OCI-LY7 (cell line): ENCODE results near the gene IFNB1. TPM values are rescaled to one million over a fixed set of nuclear protein-coding genes. Genes with fewer than 3 reads are reported as not detected.

Experiments used
- BruUV-seq: library from RNA; stranded (reverse); fragments of 400-500 nt; replicated peaks from 2 replicates; lab custom pipeline; 2021; lab: Mats Ljungman, UMichigan
- CTCF ChIA-PET: fragments of 300-600 bp; sonication (Branson Sonifier 250); formaldehyde crosslinking; loops from one replicate; lab custom pipeline; 2022; ENCODE audit warnings: antibody characterized with exemption; ENCODE audit not compliant: unreplicated experiment; lab: Charles Lee
- POLR2A ChIA-PET: fragments of 300-600 bp; sonication (Branson Sonifier 250); formaldehyde crosslinking; loops from one replicate; lab custom pipeline; 2022; ENCODE audit warnings: antibody characterized with exemption; lab: Charles Lee
- DNase-seq: peaks from one replicate; pipeline ENCODE4 v3.0.0-alpha.2; 2015; ENCODE audit warnings: low spot score
- H2AFZ ChIP-seq: fragments of 200-600 bp; sonication (generic), shearing (Covaris generic); 2 replicates; pipeline ENCODE4 v1.6.1; 2014; ENCODE audit warnings: mild to moderate bottlenecking, antibody characterized with exemption, low read length, moderate library complexity
- H3K27ac ChIP-seq: fragments of 200-600 bp; sonication (generic); 2 replicates; pipeline ENCODE4 v1.5.1; 2014; ENCODE audit warnings: mixed run types, low read depth, mild to moderate bottlenecking, moderate library complexity, low read length, inconsistent platforms; ENCODE audit not compliant: poor library complexity, severe bottlenecking
- H3K36me3 ChIP-seq: fragments of 200-600 bp; sonication (generic); 2 replicates; pipeline ENCODE4 v1.6.1; 2014; ENCODE audit warnings: mild to moderate bottlenecking, antibody characterized with exemption, low read length, moderate library complexity, mixed read lengths; ENCODE audit not compliant: insufficient read depth
- H3K4me1 ChIP-seq: fragments of 200-600 bp; sonication (generic); 2 replicates; pipeline ENCODE4 v1.5.1; 2014; ENCODE audit warnings: mild to moderate bottlenecking, low read length; ENCODE audit not compliant: insufficient read depth, poor library complexity, severe bottlenecking
- H3K4me2 ChIP-seq: fragments of 200-600 bp; sonication (generic); 2 replicates; pipeline ENCODE4 v1.6.1; 2014; ENCODE audit warnings: mild to moderate bottlenecking, low read length
- H3K4me3 ChIP-seq: fragments of 200-600 bp; sonication (generic); 2 replicates; pipeline ENCODE4 v1.5.1; 2014; ENCODE audit warnings: mild to moderate bottlenecking, low read depth, low read length; ENCODE audit not compliant: poor library complexity, severe bottlenecking
- H3K79me2 ChIP-seq: fragments of 200-600 bp; sonication (generic); 2 replicates; pipeline ENCODE4 v1.6.1; 2016; ENCODE audit warnings: low read depth, mild to moderate bottlenecking, low read length, moderate library complexity, mixed read lengths; ENCODE audit not compliant: insufficient read depth
- H3K9me2 ChIP-seq: fragments of 200-600 bp; sonication (generic); 2 replicates; pipeline ENCODE4 v1.6.1; 2016; ENCODE audit warnings: mild to moderate bottlenecking, low read length, mixed read lengths; ENCODE audit not compliant: insufficient read depth
- H3K9me3 ChIP-seq: fragments of 200-600 bp; sonication (generic); 2 replicates; pipeline ENCODE4 v1.6.1; 2014; ENCODE audit warnings: mild to moderate bottlenecking, mixed run types, low read length, mixed read lengths
- H4K20me1 ChIP-seq: fragments of 200-600 bp; sonication (generic); 2 replicates; pipeline ENCODE4 v1.6.1; 2014; ENCODE audit warnings: mild to moderate bottlenecking, antibody characterized with exemption, low read length, moderate library complexity, mixed read lengths; ENCODE audit not compliant: insufficient read depth
- EZH2phosphoT487 ChIP-seq: fragments of 200-600 bp; sonication (generic); IDR thresholded peaks from 2 replicates; pipeline ENCODE4 v1.6.1; 2018; ENCODE audit warnings: low read depth, borderline replicate concordance, mild to moderate bottlenecking, mixed run types, antibody characterized with exemption, low read length, moderate library complexity, mixed read lengths
- intact Hi-C: fragments of 100-400 bp; cut with micrococcal nuclease; formaldehyde crosslinking; loops from one replicate; pipeline ENCODE4 v1.10.0; 2022; ENCODE audit not compliant: unreplicated experiment
- total RNA-seq, 2 experiments: library from RNA; depleted of rRNA in 1 of 2; stranded (reverse); fragments of >200 nt in 1 of 2; shearing (Covaris generic) in 1 of 2; gene quantifications; 2 replicates each; pipeline ENCODE4 v1.2.3, GENCODE V29; 2014 to 2022
- TF ChIP-seq, protein P1 (sequence below): fragments of 200-600 bp; sonication (generic); conservative IDR thresholded peaks from 2 replicates; pipeline ENCODE4 v1.5.1; 2014; ENCODE audit warnings: mild to moderate bottlenecking, antibody characterized with exemption, low read length, moderate library complexity, mixed read lengths

The IFNB1 gene
- total RNA-seq, 2 experiments from 2014 or later = not detected

- Histone ChIP-seq H3K9me3 (no peaks in the 10 kb centered on the region), H3K36me3 (no peaks in the 10 kb centered on the region), H3K4me3 (peak overlapping the region; percentile 29), H4K20me1 (no peaks in the 10 kb centered on the region), H3K4me1 (peaks cover 20% of the 10 kb centered on the region), H2AFZ (peak overlapping the region; percentile 68; the same call in 1 of the 2 replicates), H3K79me2 (no peaks in the 10 kb centered on the region), H3K4me2 (peak overlapping the region; percentile 50), H3K9me2 (no peaks in the 10 kb centered on the region), H3K27ac (no peak overlapping the region)
- TF ChIP-seq EZH2phosphoT487 = no peak
- TF ChIP-seq, protein P1, sequence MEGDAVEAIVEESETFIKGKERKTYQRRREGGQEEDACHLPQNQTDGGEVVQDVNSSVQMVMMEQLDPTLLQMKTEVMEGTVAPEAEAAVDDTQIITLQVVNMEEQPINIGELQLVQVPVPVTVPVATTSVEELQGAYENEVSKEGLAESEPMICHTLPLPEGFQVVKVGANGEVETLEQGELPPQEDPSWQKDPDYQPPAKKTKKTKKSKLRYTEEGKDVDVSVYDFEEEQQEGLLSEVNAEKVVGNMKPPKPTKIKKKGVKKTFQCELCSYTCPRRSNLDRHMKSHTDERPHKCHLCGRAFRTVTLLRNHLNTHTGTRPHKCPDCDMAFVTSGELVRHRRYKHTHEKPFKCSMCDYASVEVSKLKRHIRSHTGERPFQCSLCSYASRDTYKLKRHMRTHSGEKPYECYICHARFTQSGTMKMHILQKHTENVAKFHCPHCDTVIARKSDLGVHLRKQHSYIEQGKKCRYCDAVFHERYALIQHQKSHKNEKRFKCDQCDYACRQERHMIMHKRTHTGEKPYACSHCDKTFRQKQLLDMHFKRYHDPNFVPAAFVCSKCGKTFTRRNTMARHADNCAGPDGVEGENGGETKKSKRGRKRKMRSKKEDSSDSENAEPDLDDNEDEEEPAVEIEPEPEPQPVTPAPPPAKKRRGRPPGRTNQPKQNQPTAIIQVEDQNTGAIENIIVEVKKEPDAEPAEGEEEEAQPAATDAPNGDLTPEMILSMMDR = no peak
- POLR2A ChIA-PET = interaction anchor here (0.6 to 1.7 kb wide), 10 partner anchors 15 to 728 kb away, joined by 3 to 8 read pairs (median 3); partner anchors contain the start of gene IFNB1
- BruUV-seq = no TSS peak
- peak; percentile 47 for DNase-seq
- intact Hi-C loops = loop anchor here (5.0 kb wide), 2 partner anchors 114 to 474 kb away; partner anchors contain the start of gene MLLT3
- CTCF ChIA-PET = interaction anchor here (0.5 to 1.0 kb wide), 3 partner anchors 17 to 66 kb away, joined by 3 read pairs; no protein-coding TSS in a partner anchor
Observed at GRCh38 chr9:21096172-21096900, 18.6 kb upstream of the IFNB1 start.

DNA sequence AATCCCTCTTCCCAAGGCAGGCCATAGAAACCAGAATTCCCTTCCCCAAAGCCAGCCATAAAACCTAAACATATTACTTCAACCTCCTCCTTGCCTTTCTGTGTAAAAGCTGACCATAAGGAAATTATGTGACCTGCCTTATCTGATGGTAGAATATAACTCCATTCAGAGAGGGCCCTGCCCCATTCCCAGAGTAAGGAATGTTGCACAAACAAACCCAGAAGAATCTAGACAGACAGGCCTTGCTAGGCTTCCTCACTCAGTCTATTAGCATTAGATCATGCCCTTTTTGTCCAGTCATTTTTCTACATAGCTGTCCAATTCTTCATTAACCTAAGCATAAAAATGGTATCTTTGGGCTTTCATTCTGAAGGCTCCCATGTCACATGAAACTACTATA, 17.8 kb upstream of the IFNB1 start:
- Histone ChIP-seq H3K79me2 (no peaks in the 10 kb centered on the region), H3K4me1 (peaks cover 20% of the 10 kb centered on the region), H3K4me3 (no peak overlapping the region), H3K9me3 (no peaks in the 10 kb centered on the region), H4K20me1 (no peaks in the 10 kb centered on the region), H3K9me2 (no peaks in the 10 kb centered on the region), H3K4me2 (peak overlapping the region; percentile 50; the same call in 1 of the 2 replicates), H2AFZ (peak overlapping the region; percentile 68; the same call in 1 of the 2 replicates), H3K36me3 (no peaks in the 10 kb centered on the region), H3K27ac (no peak overlapping the region)
- BruUV-seq = no TSS peak
- no peak for DNase-seq
- CTCF ChIA-PET = no interaction called here
- intact Hi-C loops = loop anchor here (5.0 kb wide), 2 partner anchors 113 to 473 kb away; partner anchors contain the start of gene MLLT3
- POLR2A ChIA-PET = interaction anchor here (0.6 to 1.5 kb wide), 4 partner anchors 21 to 474 kb away, joined by 3 read pairs; no protein-coding TSS in a partner anchor
- TF ChIP-seq, protein P1 = no peak
- TF ChIP-seq EZH2phosphoT487 = no peak

DNA sequence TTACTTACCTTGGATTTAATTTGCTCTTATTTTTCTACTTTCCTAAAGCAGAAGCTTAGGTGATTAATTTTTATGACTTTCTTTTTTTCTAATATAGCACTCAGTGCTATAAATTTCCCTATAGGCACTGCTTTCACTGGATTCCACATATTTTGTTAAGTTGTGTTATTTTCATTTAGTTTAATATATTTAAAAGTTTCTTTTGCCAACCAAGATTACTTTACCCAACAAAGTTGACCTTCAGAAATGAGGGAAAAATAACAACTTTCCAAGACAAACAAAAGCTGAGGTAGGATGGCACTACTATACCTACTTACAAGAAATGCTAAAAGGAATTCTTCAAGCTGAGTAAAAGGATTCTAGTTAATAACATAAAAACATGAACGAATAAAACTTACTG, 8.8 kb upstream of the IFNB1 start:
- no peaks in the 10 kb centered on the region for H3K9me2 ChIP-seq
- H3K27ac ChIP-seq = no peak overlapping the region
- no peaks in the 10 kb centered on the region for H3K36me3 ChIP-seq
- no peak overlapping the region for H2AFZ ChIP-seq
- no peak overlapping the region for H3K4me3 ChIP-seq
- no peaks in the 10 kb centered on the region for H3K9me3 ChIP-seq
- intact Hi-C loops = no loop called here
- no peaks in the 10 kb centered on the region for H3K79me2 ChIP-seq
- ChIA-PET POLR2A (interaction anchor here (1.0 to 1.5 kb wide), 2 partner anchors 8 to 16 kb away, joined by 3 to 5 read pairs; partner anchors contain the start of gene IFNB1), CTCF (no interaction called here)
- no peaks in the 10 kb centered on the region for H4K20me1 ChIP-seq
- no peak for DNase-seq
- TF ChIP-seq EZH2phosphoT487 = no peak
- TF ChIP-seq, protein P1 = no peak
- H3K4me1 ChIP-seq = no peaks in the 10 kb centered on the region
- no peak overlapping the region for H3K4me2 ChIP-seq
- BruUV-seq = no TSS peak
